Measurements from ENCODE around the gene RAB11FIP2.
"Not testable (repeated sequence)": the region's sequence is repeated elsewhere in the genome, so short reads cannot be mapped to it uniquely, and the experiment has no call there.

RAB11FIP2 gene, protein sequence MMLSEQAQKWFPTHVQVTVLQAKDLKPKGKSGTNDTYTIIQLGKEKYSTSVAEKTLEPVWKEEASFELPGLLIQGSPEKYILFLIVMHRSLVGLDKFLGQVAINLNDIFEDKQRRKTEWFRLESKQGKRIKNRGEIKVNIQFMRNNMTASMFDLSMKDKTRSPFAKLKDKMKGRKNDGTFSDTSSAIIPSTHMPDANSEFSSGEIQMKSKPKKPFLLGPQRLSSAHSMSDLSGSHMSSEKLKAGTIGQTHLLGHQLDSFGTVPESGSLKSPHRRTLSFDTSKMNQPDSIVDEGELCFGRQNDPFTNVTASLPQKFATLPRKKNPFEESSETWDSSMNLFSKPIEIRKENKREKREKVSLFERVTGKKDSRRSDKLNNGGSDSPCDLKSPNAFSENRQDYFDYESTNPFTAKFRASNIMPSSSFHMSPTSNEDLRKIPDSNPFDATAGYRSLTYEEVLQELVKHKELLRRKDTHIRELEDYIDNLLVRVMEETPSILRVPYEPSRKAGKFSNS

DNA sequence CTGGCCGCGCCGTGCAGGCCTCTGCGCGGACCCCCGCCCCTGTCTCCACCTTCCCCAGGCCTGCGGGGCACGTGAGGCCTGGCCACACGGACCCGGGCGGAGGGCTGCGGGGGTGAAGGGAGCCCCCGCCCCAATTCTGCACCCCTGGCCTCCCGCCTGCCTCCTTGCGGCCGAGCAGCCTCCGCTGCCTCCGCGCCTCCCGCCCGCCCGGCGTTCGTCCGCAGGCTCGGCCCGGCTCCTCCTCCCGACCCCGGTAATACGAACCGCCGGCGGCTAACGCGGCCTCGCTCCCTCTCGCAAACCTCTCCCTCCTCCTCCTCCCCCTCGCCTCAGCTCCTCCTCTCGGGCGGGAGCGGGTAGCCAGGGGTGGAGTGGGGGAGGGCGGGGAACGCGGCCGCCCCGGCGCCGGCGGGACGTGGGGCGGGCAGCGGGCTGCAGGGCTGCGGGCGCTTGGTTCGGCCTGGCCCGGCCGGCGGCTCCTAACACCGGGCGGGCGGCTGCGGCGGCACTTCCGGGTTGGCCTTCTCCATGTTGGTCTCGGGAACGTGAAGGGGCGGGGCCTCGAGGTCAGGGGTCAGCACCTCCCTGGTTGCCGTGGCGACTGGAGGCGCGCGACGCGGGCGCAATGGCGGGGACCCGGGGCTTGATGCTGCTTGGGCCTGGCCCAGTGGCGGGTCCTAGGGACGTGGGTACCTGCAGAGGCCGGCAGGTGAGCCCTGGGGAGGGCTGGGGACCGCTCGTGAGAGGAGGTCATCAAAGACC, at the start of gene RAB11FIP2:
Gene RAB11FIP2 (minus strand): TSS at position 547 of the 762 bp plus-strand sequence. CDS start 778 bp downstream, outside the sequence.
- peak; percentile 83 for DNase-seq
- in situ Hi-C loops (cut with MboI; ENCODE audit: low pct_unique_long_range_greater_than_20kb, low sequenced_read_pairs): no loop called here

DNA sequence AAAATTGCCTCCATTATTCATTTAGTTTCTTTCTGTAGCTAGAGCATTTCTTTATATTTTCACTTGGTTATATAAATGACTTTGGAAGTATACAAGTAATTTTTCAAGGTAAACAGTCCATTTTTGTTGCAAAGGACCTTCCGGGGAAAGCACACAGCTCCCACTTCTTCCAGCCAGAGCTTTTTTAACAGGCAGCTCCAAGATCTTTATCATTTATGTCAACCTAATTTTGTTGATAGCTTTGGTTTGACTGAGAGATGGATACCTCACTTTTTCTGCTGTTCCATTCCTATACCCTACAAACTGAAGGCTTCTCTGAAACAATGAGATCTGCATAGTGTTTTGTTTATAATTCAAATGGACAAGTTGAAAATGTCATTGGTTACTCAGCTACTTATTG, 49.3 kb upstream of the RAB11FIP2 start:
- DNase-seq: no peak
- in situ Hi-C loops (cut with MboI; ENCODE audit: low pct_unique_long_range_greater_than_20kb, low sequenced_read_pairs): no loop called here

DNA sequence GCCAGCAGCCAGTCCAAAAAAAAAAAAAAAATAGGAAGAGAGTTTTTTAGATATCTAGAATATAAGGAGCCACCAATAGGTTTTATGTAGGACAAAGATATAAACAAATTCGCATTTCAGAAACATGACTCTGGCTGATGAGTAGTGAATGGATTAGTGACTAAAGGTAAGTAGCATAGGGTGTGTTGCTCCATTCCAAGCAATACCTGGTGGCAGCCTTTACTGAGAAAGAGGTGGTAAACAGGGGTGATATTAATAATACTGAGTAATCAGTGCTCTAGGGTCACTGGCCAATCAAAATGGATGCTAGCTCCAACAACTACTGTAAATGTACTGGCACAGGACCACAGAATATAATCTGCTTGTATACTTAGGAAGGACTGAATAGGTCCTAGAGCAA, 45.5 kb upstream of the RAB11FIP2 start:
- in situ Hi-C loops (cut with MboI; ENCODE audit: low pct_unique_long_range_greater_than_20kb, low sequenced_read_pairs): no loop called here

DNA sequence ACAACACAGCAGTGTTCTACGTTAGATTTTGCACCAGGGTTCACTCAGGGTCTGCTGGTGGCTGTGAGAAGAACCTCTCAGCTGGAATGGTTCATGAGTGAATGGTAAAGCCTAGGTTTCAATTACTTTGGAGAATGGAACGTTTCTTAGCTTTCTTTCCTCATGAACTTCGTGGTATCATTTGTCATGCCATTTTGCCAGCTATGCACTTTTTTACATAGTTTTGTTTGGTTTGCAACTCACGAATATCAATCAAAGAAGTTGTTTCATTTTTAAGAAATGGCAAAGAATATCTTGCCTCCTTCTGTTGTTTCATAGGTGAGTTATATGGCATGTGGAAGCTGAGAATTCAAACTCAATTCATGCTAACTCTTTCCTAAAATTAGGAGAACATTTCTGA, 34.1 kb upstream of the RAB11FIP2 start:
- in situ Hi-C loops (cut with MboI; ENCODE audit: low pct_unique_long_range_greater_than_20kb, low sequenced_read_pairs): no loop called here
- no peak for DNase-seq

More for the DNA sequence above, 45.5 kb upstream of the RAB11FIP2 start:
- no peak for DNase-seq

DNA sequence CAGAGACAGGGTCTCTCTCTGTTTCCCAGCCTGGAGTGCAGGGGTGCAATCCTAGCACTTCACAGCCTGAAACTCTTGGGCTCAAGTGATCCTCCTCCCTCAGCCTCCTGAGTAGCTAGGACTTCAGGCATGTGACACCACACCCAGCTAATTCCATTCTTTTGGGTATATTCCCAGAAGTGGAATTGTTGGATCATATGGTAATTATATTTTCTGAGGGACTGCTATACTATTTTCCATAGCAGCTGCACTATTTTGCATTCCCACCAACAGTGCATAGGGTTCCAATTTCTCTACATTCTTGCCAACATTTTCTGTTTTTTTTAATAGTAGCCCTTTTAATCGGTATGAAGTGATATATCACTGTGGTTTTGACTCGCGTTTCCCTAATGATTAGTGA, 30.0 kb upstream of the RAB11FIP2 start:
- in situ Hi-C loops (cut with MboI; ENCODE audit: low pct_unique_long_range_greater_than_20kb, low sequenced_read_pairs): no loop called here
- no peak for DNase-seq

DNA sequence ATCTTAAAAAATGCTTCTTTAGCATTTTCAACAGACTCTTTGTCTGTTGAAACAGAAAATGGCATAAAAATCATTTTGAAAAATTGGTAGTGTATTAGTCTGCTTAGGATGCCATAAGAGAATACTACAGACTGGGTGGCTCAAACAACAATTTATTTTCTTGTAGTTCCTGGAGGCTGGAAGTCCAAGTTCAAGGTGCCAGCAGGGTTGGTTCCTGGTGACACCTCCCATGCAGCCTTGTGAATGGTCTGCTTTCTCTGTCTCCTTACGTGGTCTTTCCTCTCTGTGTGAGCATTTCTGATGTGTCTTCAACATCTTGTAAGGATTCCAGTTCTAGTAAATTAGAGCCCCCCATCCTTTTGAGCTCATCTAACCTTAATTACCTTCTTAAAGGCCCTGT, 26.1 kb upstream of the RAB11FIP2 start:
- in situ Hi-C loops (cut with MboI; ENCODE audit: low pct_unique_long_range_greater_than_20kb, low sequenced_read_pairs): no loop called here
- DNase-seq: no peak

DNA sequence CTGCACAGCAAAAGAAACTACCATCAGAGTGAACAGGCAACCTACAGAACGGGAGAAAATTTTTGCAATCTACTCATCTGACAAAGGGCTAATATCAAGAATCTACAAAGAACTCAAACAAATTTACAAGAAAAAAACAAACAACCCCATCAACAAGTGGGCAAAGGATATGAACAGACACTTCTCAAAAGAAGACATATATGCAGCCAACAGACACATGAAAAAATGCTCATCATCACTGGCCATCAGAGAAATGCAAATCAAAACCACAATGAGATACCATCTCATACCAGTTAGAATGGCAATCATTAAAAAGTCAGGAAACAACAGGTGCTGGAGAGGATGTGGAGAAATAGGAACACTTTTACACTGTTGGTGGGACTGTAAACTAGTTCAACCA, 20.6 kb upstream of the RAB11FIP2 start:
- in situ Hi-C loops (cut with MboI; ENCODE audit: low pct_unique_long_range_greater_than_20kb, low sequenced_read_pairs): not testable (repeated sequence)

DNA sequence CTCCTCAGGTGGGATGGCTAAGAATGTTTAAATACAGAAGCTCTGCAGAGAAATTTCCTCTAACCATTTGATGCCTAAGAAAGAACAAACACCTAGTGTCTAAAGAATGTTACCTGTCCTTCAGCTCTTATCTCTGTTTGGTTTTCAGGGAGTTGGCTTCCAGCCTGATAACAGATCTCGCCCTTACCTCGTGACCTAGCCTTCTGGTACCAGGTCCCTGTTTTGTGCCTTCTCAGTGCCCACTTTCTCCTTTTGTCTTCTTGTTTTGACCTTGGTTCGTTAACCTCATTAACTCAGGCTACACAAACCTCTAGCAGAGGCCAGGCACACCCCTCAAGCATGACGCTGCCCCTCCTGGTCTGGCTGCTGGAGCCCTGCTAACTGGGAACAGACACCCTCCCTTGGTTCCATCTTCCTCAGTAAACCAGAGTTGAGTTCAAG, 16.1 kb upstream of the RAB11FIP2 start:
- in situ Hi-C loops (cut with MboI; ENCODE audit: low pct_unique_long_range_greater_than_20kb, low sequenced_read_pairs): no loop called here
- no peak for DNase-seq

More for the DNA sequence above, 20.6 kb upstream of the RAB11FIP2 start:
- DNase-seq: not testable (repeated sequence)

DNA sequence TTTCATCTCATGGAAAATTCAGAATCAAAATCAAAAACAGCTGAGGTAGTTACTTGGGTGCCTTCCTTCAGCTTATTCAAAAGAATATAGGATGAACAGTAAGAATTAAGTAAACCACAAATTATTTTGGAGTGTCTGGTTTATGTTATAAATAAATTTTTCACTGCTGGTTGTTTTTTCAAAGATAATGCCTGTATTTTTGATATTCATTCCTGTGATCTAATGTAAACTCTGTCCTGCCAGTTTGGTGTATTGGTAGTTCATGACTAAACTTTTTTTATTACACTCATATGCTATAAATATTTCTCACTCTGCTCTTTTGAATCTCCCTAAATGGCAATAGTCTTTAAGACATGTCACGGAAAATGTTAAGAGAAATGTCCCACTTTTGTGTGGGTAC, 11.6 kb upstream of the RAB11FIP2 start:
- no peak for DNase-seq
- in situ Hi-C loops (cut with MboI; ENCODE audit: low pct_unique_long_range_greater_than_20kb, low sequenced_read_pairs): no loop called here

DNA sequence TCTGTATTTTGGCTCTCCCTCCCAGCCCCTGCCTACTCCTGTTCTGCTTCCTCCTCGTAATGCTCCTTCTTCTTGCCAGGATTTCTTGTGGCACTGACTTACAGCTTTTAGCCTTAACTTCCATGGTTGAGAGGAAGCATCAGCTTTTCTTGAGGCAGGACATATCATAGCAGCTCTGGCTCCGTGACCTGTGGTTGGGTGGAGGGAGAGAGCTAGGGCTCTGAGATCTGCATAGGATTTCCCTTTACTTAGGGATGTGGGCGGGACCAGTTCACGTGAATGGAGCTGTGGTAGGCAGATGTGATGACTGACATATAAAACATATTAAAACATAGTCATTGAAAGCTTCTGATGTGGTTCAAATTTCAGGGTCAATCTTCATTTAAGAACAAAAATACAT, 10.6 kb upstream of the RAB11FIP2 start:
- no peak for DNase-seq
- in situ Hi-C loops (cut with MboI; ENCODE audit: low pct_unique_long_range_greater_than_20kb, low sequenced_read_pairs): no loop called here

DNA sequence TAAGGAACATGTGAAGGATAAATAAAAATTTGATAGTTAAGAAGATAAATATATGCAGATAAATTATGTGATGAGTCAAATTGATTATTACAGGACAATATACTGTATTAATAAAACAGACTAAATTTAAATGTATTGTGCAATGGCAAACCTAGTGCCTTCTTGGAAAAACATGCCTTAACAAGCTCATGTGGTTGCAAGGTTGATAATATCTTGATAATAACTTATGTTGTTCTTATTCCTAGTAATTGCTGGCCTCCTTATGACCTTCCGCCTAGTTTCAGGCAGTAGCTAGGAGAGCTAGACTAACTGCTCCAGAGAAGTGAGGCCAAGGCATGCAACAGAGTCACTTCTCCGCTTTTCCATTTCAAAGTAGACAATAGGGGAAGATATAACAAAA, 7.6 kb upstream of the RAB11FIP2 start:
- no peak for DNase-seq
- in situ Hi-C loops (cut with MboI; ENCODE audit: low pct_unique_long_range_greater_than_20kb, low sequenced_read_pairs): no loop called here

DNA sequence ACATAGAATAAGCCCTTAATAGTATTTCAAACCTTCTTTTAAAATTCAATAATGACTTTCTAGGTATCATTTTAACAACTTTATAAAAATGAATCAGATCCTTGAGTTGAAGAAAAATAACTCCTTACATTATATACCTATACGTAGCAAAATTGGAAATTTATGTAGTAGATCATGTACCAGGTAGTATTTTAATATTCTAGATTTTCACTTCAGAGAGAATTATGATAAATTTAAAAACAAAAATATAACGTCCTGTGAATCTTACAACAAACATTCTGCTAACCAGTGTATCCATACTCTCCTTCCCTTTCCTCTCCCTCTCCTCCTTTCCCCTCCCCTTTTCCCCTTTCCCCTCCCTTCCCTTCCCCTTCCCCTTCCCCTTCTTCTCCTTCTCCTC, 6.1 kb upstream of the RAB11FIP2 start:
- in situ Hi-C loops (cut with MboI; ENCODE audit: low pct_unique_long_range_greater_than_20kb, low sequenced_read_pairs): no loop called here
- DNase-seq: no peak

DNA sequence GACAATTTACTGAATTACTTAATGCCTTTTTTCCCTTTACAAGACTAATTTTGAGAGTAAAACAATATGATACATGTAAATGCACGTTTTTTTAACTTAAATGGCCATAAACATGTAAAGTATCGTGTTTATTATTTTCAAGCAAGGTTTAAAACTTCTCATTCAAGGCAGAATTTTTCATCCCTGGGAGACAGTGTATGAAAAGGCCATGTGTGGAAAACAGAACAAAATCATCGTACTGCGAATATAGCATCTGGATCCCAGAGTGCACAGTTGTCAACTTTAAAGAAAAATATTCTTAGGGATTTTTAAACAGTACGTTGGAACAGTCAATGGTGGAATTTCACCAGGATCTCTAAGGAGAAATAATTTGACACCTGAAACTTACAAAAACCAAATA, 1.1 kb upstream of the RAB11FIP2 start:
- in situ Hi-C loops (cut with MboI; ENCODE audit: low pct_unique_long_range_greater_than_20kb, low sequenced_read_pairs): no loop called here
- DNase-seq: no peak

DNA sequence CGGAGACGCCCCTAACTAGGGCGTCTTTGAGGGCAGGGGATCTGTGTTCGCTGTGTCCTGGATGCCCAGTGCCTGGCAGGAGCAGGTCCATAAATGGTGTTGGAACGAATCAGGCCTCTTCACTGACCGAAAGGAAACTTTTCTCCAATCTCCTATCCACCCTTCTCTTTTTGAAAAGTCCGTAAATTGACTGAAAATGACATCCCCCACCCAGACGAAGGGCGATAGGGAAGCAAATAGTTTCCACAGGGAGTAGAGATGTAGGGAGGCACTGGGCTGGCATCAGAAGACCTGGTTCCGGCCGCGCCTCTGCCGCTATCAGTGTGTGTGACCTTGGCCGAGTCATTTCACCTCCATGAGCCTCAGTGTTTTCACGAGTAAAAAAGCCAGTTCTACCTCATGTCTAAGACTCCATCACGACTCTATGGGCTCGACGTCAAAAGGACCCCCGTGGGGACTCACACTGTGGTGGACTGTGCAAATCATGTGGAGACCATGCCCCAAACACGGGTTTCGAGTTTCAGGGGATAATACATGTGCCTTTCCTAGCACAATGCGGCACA, 497 bp upstream of the RAB11FIP2 start:
- DNase-seq: no peak
- in situ Hi-C loops (cut with MboI; ENCODE audit: low pct_unique_long_range_greater_than_20kb, low sequenced_read_pairs): no loop called here

DNA sequence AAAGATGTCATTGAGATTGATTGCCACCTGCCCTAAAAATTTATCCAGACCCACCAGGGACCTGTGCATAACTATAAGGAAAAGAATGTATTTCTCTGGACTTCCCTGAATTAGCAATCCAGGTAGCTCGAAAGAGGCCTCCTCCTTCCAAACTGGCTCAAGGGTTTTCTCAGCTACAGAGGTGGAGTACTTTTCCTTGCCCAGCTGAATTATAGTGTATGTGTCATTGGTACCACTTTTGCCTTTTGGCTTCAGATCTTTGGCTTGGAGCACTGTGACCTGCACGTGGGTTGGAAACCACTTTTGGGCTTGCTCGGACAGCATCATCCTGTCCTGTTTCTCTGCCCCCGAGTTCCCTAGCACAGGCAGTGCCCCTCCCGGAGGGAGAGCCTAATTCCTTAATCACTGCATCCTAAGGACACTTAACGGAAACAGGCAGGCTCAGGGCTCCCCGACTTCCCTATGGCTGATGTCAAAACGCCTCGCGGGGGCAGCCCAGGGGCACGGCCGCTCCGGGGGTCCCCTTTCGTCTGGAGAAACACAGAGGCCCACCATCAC, 825 bp downstream of the RAB11FIP2 start:
- peak; percentile 60 for DNase-seq
- in situ Hi-C loops (cut with MboI; ENCODE audit: low pct_unique_long_range_greater_than_20kb, low sequenced_read_pairs): no loop called here

DNA sequence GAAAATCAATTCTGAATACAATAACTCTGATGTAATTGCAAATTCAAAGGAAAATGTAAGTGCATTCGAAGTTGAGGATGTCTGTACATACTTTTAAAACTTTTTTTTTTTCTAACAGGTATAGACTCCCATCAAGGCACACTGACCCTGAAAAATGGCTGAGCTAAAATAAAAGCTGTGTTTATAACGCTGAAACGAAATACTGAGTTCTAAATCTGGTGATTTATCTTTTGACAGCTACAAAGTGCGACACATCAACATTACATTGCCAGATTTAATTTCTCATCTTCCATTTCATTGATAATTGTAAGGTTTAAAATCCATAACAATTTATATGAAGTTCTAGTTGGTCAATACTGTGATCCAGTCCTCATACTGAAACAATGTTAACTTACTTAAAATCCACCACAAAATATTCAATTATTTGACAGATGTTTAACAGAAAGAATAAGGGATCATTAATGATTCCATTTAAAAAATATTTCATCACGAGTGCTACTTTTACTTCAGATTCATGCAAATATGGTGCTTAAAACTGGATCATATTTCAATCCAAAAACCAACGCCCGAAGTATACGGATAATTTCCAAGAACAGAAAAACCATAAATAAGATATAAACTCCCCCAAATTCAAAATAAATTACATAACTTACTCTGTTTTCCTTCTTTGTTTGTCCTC, 1.4 kb downstream of the RAB11FIP2 start:
- in situ Hi-C loops (cut with MboI; ENCODE audit: low pct_unique_long_range_greater_than_20kb, low sequenced_read_pairs): no loop called here
- DNase-seq: no peak

DNA sequence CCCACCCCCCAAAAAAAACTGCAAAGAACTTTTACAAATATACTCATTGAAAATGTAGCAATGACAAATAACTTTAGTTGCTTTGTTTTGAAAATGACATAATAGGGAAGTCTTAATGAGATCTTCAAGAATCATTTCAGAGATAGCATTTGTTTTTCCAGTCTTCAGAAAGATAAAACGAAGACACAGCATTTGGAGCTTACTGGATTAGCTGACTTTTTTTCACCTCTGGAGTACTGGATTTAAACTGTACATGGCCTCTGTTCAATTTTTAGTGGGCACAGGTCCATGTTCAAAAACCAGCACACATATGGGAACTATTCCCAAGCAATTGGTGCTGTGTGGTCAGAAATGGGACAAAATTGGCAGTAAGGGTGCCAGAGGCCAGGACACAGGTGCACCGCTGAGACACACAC, 3.9 kb downstream of the RAB11FIP2 start:
- in situ Hi-C loops (cut with MboI; ENCODE audit: low pct_unique_long_range_greater_than_20kb, low sequenced_read_pairs): no loop called here

DNA sequence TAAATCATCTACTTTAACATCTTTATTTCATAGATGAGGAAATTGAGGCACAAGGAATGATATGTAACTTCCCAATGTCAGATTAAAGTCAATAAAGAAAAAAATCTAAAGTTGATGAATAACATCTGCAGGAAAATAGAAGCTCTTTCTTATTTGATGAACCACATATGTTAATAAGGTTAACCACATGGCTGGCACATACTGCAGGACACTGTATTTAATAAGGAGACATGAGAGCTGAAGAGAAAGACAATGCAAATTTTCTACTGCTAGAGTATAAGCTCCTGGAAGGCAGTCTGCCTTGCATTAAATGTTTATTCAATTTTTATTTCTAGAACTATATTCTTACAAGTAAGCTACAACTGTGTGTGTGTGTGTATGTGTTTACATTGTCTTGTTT, 4.4 kb downstream of the RAB11FIP2 start:
- in situ Hi-C loops (cut with MboI; ENCODE audit: low pct_unique_long_range_greater_than_20kb, low sequenced_read_pairs): no loop called here
- DNase-seq: no peak

More for the DNA sequence above, 3.9 kb downstream of the RAB11FIP2 start:
- DNase-seq: no peak

DNA sequence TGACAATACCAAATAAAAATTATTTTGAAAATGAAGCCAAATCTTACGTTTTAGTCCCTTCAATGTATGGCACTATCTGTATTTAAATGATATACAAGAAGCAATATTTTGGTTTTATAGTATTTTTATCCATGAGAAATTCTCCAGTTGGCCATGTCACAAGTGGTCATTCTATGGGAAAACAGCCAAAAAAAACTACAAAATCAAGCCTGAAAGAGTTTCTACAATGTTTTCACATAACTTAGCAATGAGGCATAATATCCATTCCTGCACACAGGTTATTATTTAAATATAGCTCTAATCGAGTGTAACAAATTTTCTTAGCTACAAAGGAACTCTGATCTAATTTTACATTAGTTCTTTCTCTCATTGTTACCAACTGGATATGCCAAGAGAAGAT, 5.4 kb downstream of the RAB11FIP2 start:
- in situ Hi-C loops (cut with MboI; ENCODE audit: low pct_unique_long_range_greater_than_20kb, low sequenced_read_pairs): no loop called here
- DNase-seq: no peak

Data from KBM-7 (cell line).